SW 1271 (cell line): ENCODE measurements around the gene MTHFD1.
"Not testable (repeated sequence)": the region's sequence is repeated elsewhere in the genome, so short reads cannot be mapped to it uniquely, and the experiment has no call there.

Experiments
- DNase-seq, 2 experiments: peaks; one replicate each; lab custom pipeline; 2025; lab: John Stamatoyannopoulos, UW

Gene MTHFD1

DNA sequence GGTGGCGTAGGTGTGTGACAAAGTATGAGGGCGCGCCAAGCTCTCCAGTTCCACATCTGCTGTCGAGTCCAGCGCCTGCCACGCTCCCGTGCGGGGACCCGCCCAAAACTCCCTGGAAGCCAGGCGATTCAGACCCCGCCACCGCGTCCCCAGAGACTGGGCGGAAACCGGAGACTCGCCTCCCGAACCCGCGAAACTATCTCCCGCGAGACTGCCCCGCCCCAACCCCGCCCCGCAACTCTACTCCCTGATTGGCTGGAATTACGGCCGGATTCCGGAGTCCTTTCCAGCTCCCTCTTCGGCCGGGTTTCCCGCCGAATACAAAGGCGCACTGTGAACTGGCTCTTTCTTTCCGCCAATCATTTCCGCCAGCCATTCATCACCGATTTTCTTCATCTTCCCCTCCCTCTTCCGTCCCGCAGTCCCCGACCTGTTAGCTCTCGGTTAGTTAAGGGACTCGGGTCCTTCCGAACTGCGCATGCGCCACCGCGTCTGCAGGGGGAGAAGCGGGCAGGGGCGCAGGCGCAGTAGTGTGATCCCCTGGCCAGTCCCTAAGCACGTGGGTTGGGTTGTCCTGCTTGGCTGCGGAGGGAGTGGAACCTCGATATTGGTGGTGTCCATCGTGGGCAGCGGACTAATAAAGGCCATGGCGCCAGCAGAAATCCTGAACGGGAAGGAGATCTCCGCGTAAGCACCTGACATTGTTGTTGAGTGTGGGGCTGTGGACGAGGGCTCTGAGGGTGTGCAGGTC lies at the start of gene MTHFD1:
MTHFD1 (plus strand) TSS at position 572 of the 751 bp plus-strand sequence; CDS start at position 647, 75 bp downstream.
- peak; percentile 98 to 99 for DNase-seq

DNA sequence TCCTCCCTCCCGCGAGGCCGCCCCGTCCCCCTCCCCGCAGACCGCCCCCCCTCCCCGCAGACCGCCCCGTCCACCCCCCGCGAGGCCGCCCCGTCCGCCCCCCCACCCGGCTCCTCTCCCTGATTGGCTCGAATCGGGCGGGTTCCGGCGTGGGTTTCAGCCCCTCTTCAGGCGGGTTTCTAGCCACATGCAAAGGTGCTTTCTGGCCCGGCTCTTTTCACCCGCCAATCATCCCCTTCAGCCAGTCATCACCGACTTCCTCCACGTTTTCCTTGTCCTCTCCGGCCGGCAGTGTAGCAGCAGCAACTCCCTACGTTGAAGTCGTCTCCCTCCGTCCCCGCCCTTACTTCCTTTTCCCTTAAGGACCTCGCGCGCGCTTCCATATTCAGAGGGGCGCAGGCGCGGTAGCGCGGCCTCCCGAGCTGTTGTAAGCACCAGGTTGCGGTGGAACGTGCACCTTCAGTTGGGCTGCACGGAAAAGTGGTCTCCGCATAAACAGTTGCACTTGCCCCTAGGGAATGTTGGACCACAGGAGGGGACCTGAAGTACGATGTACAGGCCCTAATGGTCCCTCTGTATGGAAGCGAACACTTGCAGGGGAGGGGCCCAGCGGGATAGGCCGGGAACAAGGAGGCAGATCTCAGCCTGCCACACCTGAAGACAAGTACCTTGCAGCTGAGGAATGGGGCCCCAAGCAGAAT lies 49.4 kb upstream of the MTHFD1 start:
- peak; percentile 95 to 99 for DNase-seq

DNA sequence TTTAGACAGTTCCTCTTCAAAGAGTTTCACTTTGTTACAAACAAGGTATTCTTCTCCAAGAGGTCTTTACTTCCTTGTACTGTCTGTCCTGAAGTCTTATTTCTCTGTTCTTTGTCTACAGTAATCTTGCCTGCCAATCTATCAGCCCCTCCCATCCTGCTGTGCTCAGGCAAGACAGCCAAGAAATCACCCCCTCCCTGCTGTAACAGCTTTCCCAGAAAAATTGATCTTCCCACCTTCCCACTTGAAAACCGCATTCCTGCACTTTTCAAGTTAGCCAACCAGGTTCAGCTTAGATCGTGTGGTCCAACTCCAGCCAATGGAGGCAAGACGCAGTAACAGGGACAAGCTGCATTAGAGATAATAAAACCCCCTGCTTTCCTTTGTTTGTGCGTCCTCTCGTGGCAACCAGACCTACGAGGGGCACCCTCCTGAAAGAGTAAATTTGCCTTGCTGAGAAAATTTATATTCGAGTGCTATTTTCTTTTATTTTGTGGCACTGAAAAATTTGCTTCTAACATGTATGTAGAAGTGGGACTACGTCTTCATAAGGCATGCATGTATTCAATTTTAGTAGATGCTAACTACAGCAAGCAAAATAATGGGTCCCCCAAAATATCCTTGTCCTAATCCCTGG lies 47.5 kb upstream of the MTHFD1 start:
- DNase-seq = no peak

DNA sequence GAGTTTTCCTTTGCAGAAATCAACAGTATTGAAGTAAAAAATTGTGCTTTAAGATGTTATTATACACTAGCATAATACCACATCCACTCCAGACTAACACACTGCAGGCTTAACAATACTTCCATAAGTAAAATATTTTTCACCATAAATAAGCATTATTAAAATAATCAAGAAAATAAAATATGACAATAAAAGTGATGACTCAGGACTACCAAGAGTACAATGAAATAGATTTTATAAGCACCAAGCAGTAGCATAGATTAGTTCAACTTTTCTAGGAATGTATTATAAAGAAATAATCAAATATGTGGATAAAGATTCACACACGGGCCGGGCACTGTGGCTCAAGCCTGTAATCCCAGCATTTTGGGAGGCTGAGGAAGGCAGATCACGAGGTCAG lies 40.4 kb upstream of the MTHFD1 start:
- no peak for DNase-seq

DNA sequence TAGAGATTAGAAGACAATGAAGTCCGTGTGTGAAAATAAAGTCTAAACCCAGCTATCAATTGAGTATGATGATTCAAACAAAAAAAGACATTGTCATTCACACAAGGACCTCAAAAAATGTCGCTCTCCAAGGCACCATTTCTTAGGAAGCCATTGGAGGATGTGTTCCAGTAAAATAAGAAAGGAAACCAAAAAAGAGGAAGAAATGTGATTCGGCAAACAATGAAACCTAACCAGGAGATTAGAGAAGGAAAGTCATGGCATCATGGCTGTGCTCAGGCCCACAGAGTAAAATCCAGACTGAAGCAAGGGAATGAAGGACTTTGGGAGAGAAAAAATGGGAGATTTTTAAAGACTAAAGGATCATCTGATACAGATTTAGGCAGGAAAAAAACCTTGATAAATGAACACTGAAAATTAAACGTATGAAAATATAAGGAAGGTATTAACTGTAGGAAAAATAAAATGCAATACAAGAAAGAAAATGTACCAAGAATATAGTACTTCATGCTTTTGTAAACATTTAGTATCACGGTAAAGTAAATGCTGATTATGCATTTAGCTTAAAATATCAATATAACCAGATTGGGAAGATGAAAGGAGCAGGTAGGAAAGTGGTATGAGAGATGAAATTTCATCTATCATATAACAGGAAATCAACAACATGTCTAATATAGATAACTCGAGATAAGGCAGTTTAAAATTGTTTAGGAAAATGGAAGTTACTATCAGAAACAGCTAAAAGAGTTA lies 38.2 kb upstream of the MTHFD1 start:
- no peak for DNase-seq

DNA sequence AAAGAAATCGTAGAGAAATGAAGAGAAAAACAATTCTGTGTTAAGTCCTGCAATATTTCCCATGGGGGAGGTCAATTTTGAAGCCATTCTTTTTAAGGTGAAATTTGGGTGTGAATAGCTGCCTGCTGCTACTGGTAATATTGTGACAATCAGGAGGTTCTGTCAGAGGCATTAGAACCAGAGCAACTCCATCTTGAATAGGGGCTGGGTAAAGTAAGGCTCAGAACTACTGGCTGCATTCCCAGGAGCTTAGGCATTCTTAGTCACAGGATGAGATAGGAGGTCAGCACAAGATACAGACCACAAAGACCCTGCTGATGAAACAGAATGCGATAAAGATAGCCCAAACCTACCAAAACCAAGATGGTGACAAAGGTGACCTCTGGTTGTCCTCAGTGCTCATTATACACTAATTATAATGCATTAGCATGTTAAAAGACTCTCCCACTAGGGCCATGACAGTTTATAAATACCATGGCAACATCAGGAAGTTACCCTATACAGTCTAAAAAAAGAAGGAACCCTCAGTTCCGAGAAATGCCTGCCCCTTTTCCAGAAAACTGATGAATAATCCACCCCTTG lies 24.8 kb upstream of the MTHFD1 start:
- peak in 1 of 2 experiments; percentile 16 for DNase-seq

DNA sequence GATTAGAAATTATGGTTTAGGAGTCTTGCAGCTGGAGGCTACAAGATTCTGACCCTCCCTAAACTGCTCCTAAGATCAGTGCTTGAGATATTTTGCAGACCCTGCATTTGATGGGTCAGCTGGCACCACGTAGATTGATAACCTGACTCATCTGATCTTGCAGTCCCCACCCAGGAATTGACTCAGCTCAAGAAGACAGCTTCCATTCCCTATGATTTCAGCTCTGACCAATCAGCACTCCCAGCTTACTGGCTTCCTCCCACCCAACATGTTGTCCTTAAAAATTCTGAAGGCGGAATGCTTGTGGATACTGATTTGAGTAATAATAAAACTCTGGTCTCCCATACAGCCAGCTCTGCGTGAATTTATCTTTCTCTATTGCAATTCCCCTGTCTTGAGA lies 23.2 kb upstream of the MTHFD1 start:
- no peak for DNase-seq

DNA sequence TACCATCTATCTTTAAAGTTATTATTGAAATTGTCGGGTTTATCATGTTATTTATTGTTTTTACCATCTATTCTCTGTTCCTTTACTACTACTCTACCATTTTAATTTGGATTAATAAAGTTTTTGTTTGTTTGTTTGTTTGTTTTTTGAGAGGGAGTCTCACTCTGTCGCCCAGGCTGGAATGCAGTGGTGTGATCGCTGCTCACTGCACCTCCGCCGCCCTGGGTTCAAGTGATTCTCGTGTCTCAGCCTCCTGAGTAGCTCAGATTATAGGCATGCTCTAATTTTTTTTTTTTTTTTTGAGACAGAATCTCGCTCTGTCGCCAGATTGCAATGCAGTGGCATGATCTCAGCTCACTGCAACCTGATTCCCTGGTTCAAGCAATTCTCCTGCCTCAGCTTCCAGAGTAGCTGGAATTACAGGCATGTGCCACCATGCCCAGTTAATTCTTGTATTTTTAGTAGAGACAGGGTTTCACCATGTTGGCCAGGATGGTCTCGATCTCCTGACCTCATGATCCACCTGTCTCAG lies 22.7 kb upstream of the MTHFD1 start:
- not testable (repeated sequence) for DNase-seq

DNA sequence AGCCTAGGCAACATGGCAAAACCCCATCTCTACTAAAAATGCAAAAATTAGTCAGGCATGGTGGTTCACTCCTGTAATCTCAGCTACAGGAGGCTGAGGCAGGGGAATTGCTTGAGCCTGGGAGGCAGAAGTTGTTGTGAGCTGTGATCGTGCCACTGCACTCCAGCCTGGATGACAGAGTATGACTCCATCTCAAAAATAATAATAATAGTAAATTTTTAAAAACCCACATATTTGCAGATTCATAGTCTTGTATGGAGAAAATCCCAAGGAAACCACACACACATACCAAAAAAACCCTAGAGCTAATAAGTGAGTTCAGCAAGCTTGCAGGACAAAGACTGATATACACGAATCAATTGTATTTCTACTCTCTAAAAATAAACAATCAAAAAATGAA lies 19.0 kb upstream of the MTHFD1 start:
- DNase-seq = no peak

DNA sequence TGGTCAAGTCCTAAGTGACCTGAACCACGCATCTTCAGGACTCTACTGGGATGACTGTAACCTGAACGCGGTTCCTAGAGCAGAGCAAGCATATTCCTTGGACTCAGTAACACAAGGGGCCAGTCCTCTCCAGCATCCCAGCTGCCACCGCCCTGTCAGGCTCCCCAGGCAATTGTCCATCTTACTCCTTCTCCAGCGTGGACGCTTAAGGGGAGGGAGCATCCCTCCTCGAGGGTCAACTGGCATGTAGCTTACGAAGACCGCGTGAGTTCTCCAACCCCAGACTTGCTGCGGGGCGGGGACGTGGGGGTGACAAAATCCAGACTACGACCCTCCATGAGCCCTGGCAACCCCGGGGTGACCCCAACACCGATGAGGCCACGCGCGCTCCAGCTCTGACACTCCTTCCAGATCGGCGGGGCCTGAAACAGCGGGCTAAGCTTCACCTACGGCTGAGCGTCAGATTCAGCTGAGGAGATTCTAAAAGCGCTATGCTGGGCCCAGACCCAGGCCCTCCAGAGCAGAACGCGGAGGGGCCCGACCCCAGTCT lies 846 bp upstream of the MTHFD1 start:
- peak in 1 of 2 experiments; percentile 59 for DNase-seq

DNA sequence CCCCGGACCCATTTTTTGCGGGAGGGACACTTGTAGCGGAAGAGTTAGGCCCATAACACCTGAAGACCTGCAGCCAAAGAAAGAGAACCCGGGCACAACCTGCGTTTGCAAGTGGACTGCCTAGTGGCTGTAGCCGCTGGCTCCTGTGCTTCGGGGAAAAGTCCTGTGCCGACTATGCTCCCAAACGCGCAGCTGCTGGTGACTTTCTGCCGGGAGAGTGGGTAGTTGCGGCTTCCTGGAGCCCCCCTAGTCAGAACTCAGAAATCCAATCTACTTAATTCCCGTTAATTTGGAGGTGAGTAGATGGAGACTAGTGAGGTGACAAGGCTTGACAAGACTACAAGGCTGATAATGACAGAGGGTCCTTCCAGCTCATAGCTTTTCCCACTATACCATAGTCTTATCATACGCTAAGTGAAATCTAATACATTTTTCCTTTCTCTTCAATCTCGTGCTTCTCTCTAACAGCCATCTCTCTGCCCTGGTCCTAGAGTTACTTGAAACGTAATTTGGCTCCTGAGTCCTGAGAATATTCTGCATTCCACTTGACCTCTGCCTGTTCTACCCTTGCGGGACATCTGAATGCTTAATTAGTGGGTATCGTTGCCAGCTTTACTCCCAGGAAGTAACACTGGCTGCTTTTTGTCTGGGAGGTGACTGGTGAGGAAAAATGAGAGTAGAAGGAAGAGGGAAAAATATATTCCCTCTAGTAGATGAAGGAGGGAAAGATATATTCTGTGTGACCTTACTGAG lies 556 bp downstream of the MTHFD1 start:
- peak in 1 of 2 experiments; percentile 34 for DNase-seq

DNA sequence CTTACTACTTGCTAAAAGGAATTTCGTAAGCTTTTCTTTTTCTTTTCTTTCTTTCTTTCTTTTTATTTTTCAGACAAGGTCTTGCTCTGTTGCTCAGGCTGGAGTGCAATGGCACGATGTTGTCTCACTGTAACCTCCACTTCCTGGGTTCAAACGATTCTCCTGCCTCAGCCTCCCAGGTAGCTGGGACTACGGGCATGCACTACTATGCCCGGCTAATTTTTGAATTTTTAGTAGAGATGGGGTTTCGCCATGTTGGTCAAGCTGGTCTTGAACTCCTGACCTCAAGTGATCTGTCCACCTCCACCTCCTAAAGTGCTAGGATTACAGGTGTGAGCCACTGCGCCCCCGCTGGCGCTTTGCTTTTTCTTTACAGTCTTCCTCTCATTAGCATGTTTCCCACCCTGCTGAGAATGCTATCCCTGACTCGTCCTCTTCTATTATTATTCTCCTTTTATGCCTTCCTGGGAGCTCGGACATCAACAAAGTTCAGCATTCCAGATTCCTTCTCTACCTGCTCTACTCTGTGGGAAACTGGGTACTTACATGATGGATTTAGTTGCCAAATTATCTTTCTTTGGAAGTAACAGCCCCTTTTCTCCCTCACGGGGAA lies 3.1 kb downstream of the MTHFD1 start:
- no peak for DNase-seq

DNA sequence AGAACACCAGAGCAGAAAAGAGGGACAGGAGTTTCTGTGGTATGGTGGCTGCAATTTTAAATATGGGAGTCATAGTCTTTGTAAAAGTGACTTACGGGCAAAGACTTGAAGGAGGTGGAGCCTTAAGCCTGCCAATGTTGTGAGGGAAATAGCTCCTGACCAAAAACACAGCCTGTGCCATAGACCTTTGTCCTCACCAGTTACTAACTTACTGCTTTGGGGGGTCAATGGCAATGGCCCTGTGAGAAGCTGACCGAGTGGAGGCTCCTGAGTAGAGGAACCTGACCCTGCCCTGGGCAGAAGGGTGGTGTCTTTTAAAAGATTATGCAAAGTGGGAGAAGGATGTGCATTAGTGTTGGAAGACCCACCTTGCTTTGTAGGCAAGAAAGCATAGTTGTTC lies 3.8 kb downstream of the MTHFD1 start:
- no peak for DNase-seq

DNA sequence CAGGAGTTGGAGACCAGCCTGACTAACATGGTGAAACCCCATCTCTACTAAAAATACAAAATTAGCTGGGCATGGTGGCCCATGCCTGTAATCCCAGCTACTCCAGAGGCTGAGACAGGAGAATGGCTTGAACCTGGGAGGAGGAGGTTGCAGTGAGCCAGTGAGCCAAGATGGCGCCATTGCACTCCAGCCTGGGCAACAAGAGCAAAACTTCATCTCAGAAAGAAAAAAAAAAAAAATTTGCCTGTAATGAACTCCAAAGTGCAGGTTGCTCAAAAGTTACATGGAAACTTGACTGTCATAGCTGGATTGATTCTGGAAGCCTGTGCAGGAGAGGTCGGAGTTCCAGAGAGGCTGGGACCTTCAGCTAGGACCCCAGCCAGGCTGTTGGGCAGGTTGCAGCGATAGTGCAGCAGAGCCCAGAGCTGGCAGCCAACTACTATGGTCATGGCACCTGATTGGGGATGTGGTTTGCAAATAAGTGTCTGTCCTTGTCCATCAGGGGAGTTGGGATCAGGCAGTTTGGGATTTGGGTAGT lies 5.1 kb downstream of the MTHFD1 start:
- not testable (repeated sequence) for DNase-seq

DNA sequence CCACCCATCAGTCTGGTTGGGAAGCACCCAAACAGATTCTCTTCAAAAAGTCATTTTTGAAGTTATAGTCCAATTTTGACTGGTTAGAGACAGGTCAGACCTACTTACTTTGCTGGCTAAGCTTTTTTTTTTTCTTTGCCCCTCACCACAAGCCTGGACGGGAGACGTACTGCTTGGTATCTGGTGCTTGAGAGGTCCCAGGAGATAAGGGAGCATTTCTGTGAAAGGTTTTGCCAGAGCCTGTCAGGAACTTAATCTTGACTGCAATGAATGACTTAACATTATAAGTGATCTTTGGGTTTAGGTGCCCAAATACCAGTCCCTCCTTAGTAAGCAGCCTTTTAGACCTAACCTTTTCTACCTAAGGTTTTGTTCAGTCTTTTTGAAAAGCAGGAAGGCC lies 6.3 kb downstream of the MTHFD1 start:
- DNase-seq = no peak

DNA sequence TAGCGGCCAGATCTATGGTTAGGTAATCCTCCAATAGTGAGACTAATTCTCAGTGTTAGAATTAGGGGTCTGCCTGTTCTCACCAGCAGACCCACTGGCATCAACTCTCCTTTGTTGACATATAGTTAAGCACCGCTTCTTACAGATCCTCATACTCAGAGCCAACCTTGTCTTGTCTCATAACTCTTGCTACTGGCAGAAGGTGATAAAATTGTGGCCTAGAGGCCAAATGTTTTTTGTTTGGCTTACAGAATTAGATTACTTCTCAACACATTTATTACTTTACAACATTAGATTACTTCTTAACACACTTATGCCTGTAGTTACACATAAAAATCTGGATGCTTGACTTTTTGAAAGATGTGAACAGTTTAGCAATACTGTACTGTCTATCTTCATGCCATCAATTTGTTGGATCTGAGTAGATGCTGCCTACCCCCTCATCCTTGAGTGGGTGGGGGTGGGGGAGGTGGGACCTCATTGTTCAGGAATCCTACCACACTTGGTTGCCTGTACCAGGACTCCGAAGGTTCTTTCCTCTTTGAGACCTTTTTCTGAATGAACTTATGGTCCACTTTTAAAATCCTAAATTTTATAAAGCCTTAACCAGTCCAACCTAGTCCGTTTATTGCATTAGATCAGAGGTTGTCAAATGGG lies 7.0 kb downstream of the MTHFD1 start:
- no peak for DNase-seq

DNA sequence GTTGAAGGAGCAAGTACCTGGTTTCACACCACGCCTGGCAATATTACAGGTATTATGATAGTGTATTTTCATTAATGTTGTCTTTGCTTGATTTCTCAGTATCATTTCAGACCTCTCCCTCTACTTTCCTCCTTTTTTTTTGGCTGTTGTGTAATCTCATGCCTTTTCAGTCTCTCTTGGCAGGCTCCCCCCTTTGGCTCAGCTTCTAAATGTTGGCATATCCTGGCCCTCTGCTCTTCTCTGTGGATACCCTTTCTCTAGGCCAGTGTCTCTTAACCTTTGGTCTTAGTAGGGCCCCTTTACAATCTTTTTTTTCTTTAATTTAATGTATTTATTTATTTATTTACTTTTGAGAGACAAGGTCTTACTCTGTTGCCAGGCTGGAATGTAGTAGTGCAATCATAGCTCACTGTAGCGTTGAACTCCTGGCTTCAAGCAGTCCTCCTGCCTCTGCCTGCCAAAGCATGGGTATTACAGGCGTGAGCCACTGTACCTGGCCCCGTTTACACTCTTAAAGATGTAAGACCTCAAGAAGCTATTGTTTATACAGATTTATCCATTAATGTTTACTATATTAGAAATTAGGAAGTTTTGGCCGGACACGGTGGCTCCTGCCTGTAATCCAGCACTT lies 12.8 kb downstream of the MTHFD1 start:
- DNase-seq = no peak

DNA sequence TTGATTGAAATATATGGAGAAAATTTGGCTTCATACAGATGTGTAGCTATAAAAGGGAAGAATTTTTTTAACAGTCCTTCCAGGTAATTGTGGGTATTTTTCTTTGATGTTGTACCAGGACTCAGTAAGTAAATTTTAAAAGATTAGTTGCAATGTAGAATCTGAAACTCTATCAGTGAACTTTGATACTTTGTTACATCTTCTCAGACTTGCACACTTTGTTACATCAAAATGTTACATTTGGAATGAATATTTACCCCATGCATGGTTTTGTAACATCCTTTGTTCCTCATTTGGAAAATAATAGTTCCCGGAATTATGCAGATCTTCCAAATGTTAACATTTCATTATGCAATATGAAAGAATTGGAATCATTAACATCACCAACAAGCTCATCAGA lies 13.8 kb downstream of the MTHFD1 start:
- DNase-seq = no peak

DNA sequence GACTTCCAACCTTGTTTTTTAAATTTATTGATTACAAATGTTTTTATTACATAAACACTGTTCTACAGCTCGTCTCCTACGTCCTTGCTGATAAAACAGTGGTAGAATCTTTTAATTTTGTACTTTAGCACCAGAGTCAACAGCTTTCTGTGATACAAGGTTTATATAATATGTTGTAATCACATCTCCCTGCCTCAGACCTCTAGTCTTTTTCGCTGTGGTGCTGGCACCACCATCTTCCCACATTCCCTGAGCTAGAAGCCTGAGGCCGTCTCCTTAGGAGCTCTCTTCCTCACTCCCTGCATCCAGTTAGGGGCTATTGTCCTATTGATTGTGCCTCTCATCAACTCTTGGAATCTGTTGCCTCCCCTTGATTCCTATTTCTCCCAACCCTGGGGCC lies 17.1 kb downstream of the MTHFD1 start:
- DNase-seq = no peak
